Measurements from ENCODE around the gene PNPT1. TPM values are rescaled to one million over a fixed set of nuclear protein-coding genes. Genes with fewer than 3 reads are reported as not detected.

PNPT1 gene
- total RNA-seq, 6 experiments from 2014 or later: 22.5 to 31.5 (median 25.8) TPM

GRCh38 chr2:55611997-55612396, 81.6 kb downstream of the PNPT1 start:
- Mint-ChIP-seq H3K4me1 (ENCODE audit: low read depth) (peaks cover 17% of the 10 kb centered on the region), H3K36me3 (ENCODE audit: low read depth) (peaks cover 26% of the 10 kb centered on the region), H3K4me3 (no peak overlapping the region), H3K9me3 (no peaks in the 10 kb centered on the region), H3K27me3 (ENCODE audit: insufficient read depth) (no peaks in the 10 kb centered on the region), H3K27ac (no peak overlapping the region)
- no peak for DNase-seq
- TF ChIP-seq, protein P1, sequence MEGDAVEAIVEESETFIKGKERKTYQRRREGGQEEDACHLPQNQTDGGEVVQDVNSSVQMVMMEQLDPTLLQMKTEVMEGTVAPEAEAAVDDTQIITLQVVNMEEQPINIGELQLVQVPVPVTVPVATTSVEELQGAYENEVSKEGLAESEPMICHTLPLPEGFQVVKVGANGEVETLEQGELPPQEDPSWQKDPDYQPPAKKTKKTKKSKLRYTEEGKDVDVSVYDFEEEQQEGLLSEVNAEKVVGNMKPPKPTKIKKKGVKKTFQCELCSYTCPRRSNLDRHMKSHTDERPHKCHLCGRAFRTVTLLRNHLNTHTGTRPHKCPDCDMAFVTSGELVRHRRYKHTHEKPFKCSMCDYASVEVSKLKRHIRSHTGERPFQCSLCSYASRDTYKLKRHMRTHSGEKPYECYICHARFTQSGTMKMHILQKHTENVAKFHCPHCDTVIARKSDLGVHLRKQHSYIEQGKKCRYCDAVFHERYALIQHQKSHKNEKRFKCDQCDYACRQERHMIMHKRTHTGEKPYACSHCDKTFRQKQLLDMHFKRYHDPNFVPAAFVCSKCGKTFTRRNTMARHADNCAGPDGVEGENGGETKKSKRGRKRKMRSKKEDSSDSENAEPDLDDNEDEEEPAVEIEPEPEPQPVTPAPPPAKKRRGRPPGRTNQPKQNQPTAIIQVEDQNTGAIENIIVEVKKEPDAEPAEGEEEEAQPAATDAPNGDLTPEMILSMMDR (IDR thresholded peaks at IDR 0.05): no peak

GRCh38 chr2:55610954-55611743, 82.5 kb downstream of the PNPT1 start:
- H3K36me3 Mint-ChIP-seq (ENCODE audit: low read depth): peaks cover 26% of the 10 kb centered on the region
- no peak overlapping the region for H3K27ac Mint-ChIP-seq
- no peak overlapping the region for H3K4me3 Mint-ChIP-seq

GRCh38 chr2:55609938-55610578, 83.6 kb downstream of the PNPT1 start:
- Mint-ChIP-seq H3K27ac (peak overlapping the region; percentile 21; the same call in 1 of the 2 replicates), H3K36me3 (ENCODE audit: low read depth) (peaks cover 18% of the 10 kb centered on the region), H3K27me3 (ENCODE audit: insufficient read depth) (no peaks in the 10 kb centered on the region), H3K4me1 (ENCODE audit: low read depth) (peaks cover 7% of the 10 kb centered on the region), H3K4me3 (no peak overlapping the region), H3K9me3 (no peaks in the 10 kb centered on the region)
- DNase-seq: no peak
- TF ChIP-seq, protein P1 (IDR thresholded peaks at IDR 0.05): no peak

More at GRCh38 chr2:55610954-55611743, 82.5 kb downstream of the PNPT1 start:
- no peaks in the 10 kb centered on the region for H3K9me3 Mint-ChIP-seq
- no peak for DNase-seq
- no peaks in the 10 kb centered on the region for H3K27me3 Mint-ChIP-seq (ENCODE audit: insufficient read depth)
- TF ChIP-seq, protein P1 (IDR thresholded peaks at IDR 0.05): no peak
- H3K4me1 Mint-ChIP-seq (ENCODE audit: low read depth): peaks cover 17% of the 10 kb centered on the region

- peaks cover 8% of the 10 kb centered on the region for H3K4me1 Mint-ChIP-seq (ENCODE audit: low read depth)
Measured at GRCh38 chr2:55609193-55609794, 84.3 kb downstream of the PNPT1 start.

GRCh38 chr2:55607717-55608116, 85.9 kb downstream of the PNPT1 start:
- Mint-ChIP-seq H3K4me3 (no peak overlapping the region), H3K9me3 (no peaks in the 10 kb centered on the region), H3K27me3 (ENCODE audit: insufficient read depth) (no peaks in the 10 kb centered on the region), H3K4me1 (ENCODE audit: low read depth) (peaks cover 10% of the 10 kb centered on the region), H3K27ac (no peak overlapping the region), H3K36me3 (ENCODE audit: low read depth) (peaks cover 7% of the 10 kb centered on the region)
- TF ChIP-seq, protein P1 (IDR thresholded peaks at IDR 0.05): no peak
- no peak for DNase-seq

More at GRCh38 chr2:55609193-55609794, 84.3 kb downstream of the PNPT1 start:
- H3K27ac Mint-ChIP-seq: no peak overlapping the region
- H3K27me3 Mint-ChIP-seq (ENCODE audit: insufficient read depth): no peaks in the 10 kb centered on the region
- TF ChIP-seq, protein P1 (IDR thresholded peaks at IDR 0.05): no peak
- no peak overlapping the region for H3K4me3 Mint-ChIP-seq
- peaks cover 16% of the 10 kb centered on the region for H3K36me3 Mint-ChIP-seq (ENCODE audit: low read depth)
- no peaks in the 10 kb centered on the region for H3K9me3 Mint-ChIP-seq
- no peak for DNase-seq

All from HFFc6 (cell line).